OCI-LY1 (cell line): ENCODE results near the gene LCN2.

Experiments
- EZH2 ChIP-seq: fragments of 200-600 bp; sonication (generic), shearing (Covaris generic); IDR thresholded peaks from 2 replicates; pipeline ENCODE4 v1.8.0; 2017; ENCODE audit warnings: borderline replicate concordance, mixed run types, mild to moderate bottlenecking, antibody characterized with exemption, low read length, moderate library complexity, mixed read lengths
- TF ChIP-seq, protein P1 (sequence below): fragments of 200-600 bp; sonication (generic), shearing (Covaris generic); IDR thresholded peaks from 2 replicates; pipeline ENCODE4 v1.5.1; 2017; ENCODE audit warnings: mild to moderate bottlenecking, antibody characterized with exemption, low read length, moderate library complexity, mixed read lengths

DNA sequence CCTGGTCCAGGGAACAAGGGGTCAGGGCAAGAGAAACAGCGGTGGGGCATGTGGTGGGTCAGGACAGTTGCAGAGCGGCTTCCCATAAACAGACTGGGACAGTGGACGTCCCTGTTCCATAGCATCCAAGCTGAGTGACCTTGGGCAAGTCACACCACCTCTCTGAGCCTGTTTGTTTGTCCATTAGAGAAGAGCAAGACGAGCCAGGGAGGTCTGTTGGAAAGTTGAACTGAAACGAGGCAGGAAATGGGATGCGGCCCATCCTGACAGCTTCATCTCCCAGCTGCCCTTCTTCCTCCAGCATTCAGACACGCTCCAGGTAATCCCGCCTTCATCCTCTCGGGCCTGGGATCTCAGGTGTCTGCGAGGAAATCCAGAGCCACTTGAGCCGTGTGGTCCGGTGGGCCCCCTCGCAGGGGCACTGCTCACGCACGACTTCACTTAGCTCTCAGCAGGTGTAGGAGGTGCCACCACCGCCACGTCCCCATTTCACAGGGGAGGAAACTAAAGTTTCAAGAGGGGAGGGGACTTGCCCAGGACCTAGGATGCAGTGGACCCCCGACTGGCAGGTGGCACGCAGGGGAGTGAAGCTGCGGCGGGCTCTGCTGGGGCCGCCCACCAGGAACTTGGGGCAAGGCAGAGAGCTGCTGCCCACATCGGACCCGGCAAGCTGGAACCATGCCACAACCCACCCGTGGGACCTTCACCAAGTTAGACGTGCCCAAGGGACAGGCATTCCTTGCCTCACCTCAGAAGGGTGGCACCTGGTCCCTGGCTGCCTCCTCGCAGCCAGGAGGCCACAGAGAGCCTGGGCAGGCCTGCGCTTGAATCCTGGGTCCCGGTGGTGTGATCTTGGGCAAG lies 34.7 kb upstream of the LCN2 start:
- TF ChIP-seq, protein P1, sequence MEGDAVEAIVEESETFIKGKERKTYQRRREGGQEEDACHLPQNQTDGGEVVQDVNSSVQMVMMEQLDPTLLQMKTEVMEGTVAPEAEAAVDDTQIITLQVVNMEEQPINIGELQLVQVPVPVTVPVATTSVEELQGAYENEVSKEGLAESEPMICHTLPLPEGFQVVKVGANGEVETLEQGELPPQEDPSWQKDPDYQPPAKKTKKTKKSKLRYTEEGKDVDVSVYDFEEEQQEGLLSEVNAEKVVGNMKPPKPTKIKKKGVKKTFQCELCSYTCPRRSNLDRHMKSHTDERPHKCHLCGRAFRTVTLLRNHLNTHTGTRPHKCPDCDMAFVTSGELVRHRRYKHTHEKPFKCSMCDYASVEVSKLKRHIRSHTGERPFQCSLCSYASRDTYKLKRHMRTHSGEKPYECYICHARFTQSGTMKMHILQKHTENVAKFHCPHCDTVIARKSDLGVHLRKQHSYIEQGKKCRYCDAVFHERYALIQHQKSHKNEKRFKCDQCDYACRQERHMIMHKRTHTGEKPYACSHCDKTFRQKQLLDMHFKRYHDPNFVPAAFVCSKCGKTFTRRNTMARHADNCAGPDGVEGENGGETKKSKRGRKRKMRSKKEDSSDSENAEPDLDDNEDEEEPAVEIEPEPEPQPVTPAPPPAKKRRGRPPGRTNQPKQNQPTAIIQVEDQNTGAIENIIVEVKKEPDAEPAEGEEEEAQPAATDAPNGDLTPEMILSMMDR, result no peak
- no peak for TF ChIP-seq EZH2
